ENCODE results near the gene TXNDC17.
A peak's percentile ranks its signal among the peaks of the same experiment; 100 is the strongest.
"Not testable (repeated sequence)": the region's sequence is repeated elsewhere in the genome, so short reads cannot be mapped to it uniquely, and the experiment has no call there.

Gene TXNDC17

DNA sequence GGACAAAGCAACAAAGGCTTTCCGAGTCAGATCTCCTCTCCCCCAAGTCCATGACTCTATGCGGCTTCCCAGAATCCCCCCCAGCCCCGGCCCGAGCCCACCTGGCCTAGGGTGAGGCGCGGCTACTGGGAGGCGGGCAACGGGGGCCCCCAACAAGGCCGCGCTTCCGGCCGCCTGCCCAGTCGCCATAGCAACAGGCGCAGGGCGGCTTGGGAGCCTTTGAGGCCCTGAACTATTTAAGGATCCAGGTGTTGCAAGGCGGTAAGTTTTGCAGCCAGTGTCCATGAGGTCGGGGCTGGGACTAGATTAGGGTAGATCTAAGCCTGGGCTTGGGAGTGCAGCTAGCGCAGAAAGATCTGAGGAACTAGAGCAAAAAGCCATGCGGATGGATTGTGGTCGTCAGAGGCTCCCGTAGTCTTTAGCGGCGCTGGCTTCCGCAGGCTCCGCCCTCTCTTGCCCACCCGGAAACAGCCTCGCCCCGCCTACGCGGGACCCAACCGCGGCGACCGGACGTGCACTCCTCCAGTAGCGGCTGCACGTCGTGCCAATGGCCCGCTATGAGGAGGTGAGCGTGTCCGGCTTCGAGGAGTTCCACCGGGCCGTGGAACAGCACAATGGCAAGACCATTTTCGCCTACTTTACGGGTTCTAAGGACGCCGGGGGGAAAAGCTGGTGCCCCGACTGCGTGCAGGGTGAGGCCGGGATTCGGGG, at the start of gene TXNDC17, which contains the start of gene KIAA0753:
Gene TXNDC17, plus strand, starts transcription at position 525 of the 711 bp plus-strand sequence. Its CDS starts 23 bp downstream, at position 548.
Gene KIAA0753, minus strand, starts transcription at position 176 of the 711 bp plus-strand sequence. CDS start 5,608 bp downstream, outside the sequence.
- peak; percentile 88 for DNase-seq

- no peak for DNase-seq
These were observed 49.2 kb upstream of the TXNDC17 start for GRCh38 chr17:6591599-6592158.

- no peak for DNase-seq
These were observed 48.7 kb upstream of the TXNDC17 start for GRCh38 chr17:6592173-6592572.

DNA sequence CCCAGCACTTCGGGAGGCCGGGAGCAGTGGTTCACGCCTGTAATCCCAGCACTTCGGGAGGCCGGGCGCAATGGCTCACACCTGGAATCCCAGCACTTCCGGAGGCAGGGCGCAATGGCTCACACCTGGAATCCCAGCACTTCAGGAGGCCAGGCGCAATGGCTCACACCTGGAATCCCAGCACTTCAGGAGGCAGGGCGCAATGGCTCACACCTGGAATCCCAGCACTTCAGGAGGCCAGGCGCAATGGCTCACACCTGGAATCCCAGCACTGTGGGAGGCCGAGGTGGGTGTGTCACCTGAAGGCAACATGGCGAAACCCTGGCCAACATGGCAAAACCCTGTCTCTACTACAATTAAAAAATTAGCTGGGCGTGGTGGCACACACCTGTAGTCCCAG, 47.5 kb upstream of the TXNDC17 start:
- not testable (repeated sequence) for DNase-seq

DNA sequence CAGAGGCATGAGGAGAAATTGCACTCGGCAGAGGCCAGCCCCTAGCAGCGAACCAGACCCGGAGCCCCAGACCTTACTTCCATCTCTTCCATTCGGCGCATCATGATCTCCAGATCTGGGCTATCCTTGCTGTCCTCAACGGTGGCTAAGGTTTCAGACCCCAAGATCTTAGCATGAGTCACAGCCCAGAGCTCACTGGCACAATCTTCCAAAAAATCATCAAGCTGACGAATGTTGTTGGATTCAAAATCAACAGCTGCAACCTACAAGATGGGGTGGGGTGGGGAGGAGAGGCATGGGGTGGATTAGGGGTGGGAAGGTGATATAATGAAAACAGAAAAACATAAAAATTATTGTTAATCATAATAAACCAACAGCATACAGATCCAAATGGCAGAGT, 44.8 kb upstream of the TXNDC17 start:
- DNase-seq = no peak

- DNase-seq = no peak
These were observed 44.3 kb upstream of the TXNDC17 start for GRCh38 chr17:6596511-6596910.

DNA sequence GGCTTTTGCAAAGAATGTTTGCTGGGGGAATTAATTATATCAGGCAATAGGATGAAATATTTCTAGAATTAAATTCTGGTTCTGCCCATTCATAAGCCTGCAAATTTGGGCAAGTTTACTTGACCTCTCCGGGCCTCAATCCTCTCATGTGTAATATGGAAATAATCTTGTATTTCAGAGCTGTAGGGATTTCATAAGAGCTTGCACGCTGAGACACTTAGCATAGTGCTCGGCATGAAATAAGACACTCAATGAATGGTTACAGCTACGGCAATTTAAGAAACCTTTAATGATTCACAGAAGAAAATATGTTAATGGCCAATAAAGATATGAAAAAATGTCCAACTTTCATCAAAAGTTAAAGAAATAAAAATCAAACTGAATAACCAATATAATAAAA, 43.9 kb upstream of the TXNDC17 start:
- DNase-seq = no peak

DNA sequence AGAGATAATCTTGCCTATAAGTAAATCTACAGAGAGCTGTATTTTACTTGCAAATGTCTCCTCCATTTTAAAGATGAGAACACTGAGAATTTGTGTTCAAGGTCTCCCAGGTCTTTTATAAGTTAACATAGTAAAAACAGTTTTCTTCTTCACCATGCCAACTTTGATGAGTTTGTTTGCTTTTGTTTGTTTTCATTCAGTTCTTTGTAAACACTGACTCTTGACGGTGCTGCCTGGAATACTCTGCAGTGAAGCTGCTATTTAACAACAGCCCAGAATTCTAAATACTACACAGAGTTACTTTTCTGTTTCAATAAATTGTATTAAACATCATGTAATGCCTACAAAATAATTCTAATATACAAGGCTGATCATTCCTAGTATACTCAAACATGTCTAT, 43.1 kb upstream of the TXNDC17 start:
- DNase-seq = no peak

- no peak for DNase-seq
These were observed 41.5 kb upstream of the TXNDC17 start for GRCh38 chr17:6599364-6599763.

GRCh38 chr17:6602141-6602540, 38.7 kb upstream of the TXNDC17 start:
- no peak for DNase-seq

GRCh38 chr17:6603744-6604325, 37.0 kb upstream of the TXNDC17 start:
- DNase-seq = no peak

DNA sequence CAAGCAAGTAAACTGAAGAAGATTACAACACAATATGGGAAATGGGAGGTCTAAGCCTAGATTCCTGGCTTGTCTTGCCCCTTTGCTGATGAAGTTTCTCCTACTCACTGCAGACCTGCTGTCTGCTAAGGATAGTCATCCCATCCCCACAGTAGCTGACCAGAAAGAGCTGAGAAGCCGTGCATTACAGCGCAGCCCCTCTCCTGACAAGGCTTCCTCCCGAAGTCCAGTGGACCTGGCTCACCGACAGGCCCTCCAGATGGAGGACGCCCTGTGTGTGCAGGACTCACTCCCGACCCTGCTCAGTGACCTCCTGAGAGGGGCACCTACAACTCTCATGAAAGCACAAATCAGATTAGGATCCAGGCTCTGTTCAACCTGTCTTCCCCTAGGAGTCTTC, 35.7 kb upstream of the TXNDC17 start:
- DNase-seq = no peak

DNA sequence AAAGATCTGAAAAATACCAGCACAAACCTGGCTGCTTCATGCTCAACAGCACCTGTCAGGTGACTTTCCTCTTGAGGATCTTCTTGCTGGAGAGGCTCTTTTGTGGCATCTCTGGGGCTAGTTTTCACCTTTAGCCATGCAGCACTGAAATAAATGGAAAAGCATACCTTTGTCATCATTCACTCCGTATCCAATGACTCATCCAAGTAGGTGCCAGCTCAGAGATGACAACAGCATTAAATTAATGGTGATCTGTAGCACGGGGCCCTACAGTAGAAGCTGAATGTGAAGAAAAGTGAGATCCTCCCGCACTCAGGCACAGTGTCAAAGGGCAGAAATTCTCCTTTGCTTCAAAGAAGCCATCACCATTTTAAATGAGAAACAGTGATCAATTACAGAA, 32.5 kb upstream of the TXNDC17 start:
- DNase-seq = no peak

- no peak for DNase-seq
These were observed 30.8 kb upstream of the TXNDC17 start for GRCh38 chr17:6610011-6610410.

DNA sequence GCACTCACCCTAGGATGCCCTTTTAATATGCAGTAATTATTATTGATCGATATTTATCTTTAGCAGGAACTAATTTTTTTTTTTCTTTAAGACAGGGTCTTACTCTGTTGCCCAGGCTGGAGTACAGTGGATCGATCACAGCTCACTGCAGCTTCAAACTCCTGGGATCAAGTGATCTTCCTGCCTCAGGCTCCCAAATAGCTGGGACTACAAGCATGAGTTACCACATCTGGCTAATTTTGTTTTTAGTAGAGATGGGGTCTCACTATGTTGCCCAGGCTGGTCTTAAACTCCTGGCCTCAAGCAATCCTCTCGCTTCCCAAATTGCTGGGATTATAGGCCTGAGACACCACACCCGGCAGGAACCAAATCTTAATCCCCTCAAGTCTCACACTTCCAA, 29.6 kb upstream of the TXNDC17 start:
- no peak for DNase-seq

- no peak for DNase-seq
These were observed 16.9 kb upstream of the TXNDC17 start for GRCh38 chr17:6623941-6624340.

DNA sequence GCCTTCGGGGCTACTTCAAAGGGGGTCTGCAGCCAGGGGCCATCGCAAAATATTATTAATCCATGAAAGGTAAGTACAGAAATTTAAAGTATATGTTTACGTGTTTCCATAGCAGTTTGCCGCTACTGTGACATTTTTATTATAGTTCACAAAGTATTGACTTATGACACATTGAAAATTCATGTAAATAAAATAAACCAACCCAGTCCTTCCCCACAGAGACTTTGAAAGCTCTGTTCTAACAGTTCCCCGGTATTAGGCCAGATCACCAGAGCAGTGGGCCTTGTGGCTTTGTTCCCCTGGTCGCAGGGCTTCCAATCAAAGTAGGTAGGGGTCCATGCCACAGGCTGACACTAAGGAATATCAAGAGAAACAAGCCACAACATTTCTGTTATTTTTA, 14.2 kb upstream of the TXNDC17 start:
- no peak for DNase-seq

DNA sequence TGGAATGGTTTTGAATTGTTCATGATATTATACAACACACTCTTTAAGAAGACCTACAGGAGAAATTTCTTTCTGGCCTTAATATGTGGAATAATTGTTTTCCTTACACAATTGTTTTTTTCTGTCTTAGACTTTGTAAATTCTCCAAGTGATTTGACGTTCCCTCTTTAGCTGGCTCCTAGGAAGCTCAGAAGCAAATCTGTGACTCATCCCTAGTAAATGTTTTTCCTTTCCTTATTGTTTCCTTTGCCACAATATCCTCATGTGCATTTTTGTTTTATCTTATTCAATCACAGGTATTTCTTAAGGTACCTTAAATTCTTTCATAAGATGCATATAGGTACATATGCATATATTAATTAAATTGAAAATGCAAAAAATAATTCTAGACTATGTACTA, 13.8 kb upstream of the TXNDC17 start:
- no peak for DNase-seq

GRCh38 chr17:6630390-6630789, 10.5 kb upstream of the TXNDC17 start:
- DNase-seq = no peak

DNA sequence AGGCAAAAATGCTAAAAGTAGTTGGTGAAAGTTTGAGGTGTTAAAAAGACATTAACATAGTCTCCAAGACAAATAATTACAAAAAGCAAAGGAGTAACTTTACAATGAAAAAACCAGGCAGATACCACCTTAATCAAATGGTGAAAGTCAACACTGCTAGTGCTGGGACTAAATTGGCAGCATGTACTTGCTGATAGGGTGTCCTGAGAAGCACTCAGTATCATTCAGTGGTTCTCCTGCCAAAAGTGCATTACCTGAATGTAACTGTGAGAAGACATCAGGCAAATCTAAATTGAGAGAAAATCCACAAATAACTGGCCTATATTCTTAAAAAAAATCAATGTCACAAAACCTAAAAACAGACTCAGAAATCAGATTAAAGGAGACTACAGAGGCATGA, 8.3 kb upstream of the TXNDC17 start:
- DNase-seq = no peak

- DNase-seq = no peak
These were observed 7.6 kb upstream of the TXNDC17 start for GRCh38 chr17:6633263-6633662.

DNA sequence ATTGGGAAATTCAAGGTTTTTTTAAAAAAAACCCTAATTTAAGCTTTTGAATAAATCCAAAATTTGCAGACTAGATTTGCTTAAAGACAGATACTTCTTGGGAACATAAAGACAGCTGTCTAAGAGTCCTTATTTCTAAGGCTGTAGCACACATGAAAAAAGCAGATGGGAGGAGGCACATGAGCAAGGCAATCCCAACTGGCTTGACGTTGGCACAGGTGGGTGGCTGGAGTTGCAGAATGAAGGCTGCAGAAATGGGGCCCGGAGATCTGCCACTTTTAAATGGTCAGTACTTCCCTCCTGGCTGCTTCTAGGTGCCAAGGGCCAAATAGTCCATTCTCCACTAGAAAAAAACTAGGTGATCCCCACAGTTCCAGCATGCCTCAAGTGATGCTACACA, 4.8 kb upstream of the TXNDC17 start:
- DNase-seq = no peak

- DNase-seq = no peak
These were observed 4.0 kb upstream of the TXNDC17 start for GRCh38 chr17:6636616-6637457.

GRCh38 chr17:6637458-6637840, 3.4 kb upstream of the TXNDC17 start:
- DNase-seq = no peak
